DOHH2 (cell line): ENCODE measurements around the gene LCN9.

Experiments
- CTCF ChIP-seq: fragments of 200-600 bp; sonication (generic); IDR thresholded peaks from one replicate; pipeline ENCODE4 v1.5.1; 2014; ENCODE audit warnings: antibody characterized with exemption, mild to moderate bottlenecking, low read depth, low read length; ENCODE audit not compliant: poor library complexity, severe bottlenecking
- EZH2phosphoT487 ChIP-seq: fragments of 200-600 bp; sonication (generic); IDR thresholded peaks from 2 replicates; pipeline ENCODE4 v1.6.1; 2017; ENCODE audit warnings: borderline replicate concordance, mild to moderate bottlenecking, antibody characterized with exemption, low read length, moderate library complexity, mixed read lengths

- TF ChIP-seq CTCF (no peak), EZH2phosphoT487 (no peak)
These were observed 7.8 kb upstream of the LCN9 start for GRCh38 chr9:135655317-135655716.
